GM19043 (cell line): ENCODE measurements around the gene GSTA4.
"Not testable (repeated sequence)": the region's sequence is repeated elsewhere in the genome, so short reads cannot be mapped to it uniquely, and the experiment has no call there.

Source experiments
- ATAC-seq: cut with Tn5 transposase; IDR thresholded peaks from one replicate; pipeline ENCODE4 v1.9.1; 2021; ENCODE audit warnings: low read depth; ENCODE audit not compliant: unreplicated experiment

The GSTA4 gene

DNA sequence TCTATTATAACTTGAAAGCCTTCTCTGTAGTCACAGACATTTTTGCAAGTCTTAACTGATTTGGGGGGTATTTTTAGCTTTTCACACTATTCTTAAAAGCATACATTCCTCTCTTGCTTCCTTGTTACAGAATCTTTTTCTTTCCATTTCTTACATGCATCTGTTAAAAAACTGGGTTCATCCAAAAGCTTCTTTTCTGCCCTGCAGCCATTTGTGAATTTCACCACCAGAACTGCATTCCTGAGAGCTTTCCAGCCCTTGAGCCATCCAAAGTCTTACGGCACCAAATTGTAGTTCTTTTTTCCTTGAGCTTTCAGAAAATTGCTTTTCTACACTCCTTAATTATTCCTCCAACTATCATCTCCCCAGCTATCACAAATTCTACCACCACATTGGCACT, 19.7 kb upstream of the GSTA4 start:
- ATAC-seq = no peak

DNA sequence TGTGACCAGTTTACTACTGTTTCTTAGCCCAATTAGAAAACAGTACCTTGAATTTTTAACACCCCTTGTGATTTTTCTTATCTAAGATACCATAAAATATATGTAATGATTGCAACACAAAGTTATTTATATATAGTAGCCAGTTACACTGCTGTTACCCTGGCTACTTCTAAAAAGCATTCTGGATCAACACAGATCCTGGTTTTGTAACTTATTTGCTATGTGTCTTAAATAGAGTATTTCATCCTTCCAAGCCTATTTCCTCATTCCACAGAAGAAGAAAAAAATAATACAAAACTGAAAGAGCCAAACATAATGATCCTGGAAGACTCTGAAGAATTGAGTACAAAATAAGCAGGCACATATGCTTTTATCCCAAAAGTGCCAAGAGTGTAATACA, 19.0 kb upstream of the GSTA4 start:
- no peak for ATAC-seq

DNA sequence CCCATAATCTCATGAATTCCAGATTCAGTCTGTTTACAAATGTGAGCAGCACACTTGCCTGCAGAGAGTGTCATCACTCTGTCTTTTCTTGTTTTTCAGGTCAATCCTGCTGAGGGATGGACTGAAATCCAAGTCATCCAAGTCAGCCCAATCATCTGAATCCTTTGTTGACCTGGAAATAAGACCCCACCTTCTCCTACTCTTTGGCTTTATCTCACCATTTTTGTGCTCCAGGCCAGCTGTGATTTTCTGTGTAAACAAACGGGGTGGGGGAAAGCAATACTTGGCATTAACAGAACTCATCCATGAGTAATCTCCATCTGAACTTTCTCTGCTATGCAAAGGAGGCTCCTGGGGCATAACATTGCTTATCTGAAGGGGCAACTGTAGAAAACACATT, 16.9 kb upstream of the GSTA4 start:
- no peak for ATAC-seq

DNA sequence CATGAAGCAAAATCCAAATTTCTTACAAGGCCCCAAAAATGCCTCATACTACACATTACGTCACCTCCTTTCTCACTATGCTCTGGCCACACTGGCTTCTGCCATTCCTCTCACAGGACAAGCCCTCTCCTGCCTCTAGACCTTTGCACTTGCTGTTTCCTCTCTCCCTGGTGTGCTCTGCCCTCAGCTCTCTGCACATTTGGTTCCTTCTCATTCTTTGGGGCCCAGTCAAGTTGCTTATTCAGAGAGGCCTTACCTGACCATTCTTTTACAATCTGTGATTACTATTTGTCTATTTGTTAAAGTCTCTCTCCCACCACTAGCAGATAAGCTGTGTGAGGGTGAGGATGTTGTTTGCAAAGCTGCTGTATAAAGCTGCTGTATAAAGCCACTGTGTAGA, 15.4 kb upstream of the GSTA4 start:
- ATAC-seq = no peak

DNA sequence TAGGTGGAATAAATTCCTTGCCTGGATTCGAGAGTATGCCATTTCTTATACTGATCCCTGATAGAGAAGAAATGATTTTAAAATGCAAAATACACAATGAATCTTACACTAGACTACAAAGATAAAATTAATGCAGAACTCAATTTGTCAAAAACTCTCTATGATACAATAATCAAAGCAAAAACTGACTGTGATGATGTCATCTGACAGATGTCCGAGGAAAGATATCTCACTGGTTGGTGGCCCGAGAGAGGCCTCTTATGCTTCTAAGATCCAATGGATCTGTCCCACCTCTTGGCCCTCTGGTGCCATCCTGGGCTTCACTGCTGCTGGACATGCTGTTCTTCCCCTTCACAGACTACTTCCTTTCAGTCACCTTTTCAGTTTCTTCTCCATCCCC, 14.4 kb upstream of the GSTA4 start:
- no peak for ATAC-seq

DNA sequence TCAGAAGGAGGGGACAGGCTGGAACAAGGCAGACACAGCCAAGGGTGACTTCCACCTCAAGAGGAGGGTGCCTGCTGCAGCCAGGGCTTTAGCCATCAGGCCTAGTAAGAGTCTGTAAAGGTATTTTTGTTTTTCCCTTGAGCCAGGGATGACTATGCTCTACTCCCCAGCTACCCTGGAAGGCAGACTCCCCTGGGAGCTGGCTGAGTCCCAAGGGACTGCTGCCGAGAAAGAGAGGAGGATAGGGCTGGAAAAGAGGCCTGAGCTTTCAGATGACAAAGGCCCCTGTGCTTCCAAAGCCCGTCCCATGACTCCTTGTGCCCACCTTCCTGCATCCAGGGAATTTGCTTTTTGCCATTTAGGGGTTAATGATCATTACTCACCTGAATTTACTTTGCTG, 14.0 kb upstream of the GSTA4 start:
- no peak for ATAC-seq

DNA sequence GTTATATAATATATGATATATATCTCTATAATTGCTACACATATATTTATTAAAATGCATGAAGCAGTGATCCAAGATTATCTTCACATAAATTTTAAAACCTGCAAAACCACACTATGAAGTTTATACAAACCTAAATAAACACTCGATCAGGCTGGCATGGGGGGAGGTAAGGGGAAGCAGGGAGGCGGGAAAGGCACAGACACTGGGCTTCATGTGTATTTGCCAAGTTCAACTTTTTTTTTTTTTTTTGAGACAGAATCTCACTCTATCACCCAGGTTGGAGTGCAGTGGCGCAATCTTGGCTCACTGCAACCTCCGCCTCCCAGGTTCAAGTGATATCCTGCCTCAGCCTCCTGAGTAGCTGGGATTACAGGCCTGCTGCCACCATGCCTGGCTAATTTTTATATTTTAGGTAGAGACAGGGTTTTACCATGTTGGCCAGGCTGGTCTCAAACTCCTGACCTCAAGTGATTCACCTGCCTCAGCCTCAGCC, 13.2 kb upstream of the GSTA4 start:
- ATAC-seq = not testable (repeated sequence)

DNA sequence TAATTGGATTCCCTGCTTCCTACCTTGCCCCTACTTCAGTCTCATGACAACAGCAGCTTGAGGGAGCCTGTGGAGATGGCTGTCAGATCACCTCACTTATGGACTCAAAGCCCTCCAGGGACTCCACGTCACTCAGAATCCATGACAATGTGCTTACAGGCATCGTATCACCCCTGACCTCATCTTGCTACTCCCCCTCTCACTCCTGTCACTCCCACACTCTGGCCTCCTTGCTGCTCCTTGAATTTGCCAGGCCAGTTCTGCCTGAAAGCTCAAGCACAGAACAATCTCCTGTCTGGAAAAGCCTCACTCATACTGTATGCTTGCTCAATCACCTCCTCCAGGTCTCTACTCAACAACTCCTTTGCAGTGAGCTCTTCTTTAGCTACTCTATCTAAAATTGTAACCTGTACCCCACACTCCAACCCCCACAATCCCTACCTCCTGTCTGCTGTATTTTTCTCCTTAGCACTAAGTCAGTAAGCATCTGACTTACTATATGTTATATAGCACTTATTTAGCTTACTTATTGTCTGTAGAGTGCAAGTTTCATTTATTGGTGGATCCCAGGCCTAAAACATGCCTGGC, 10.7 kb upstream of the GSTA4 start:
- no peak for ATAC-seq

DNA sequence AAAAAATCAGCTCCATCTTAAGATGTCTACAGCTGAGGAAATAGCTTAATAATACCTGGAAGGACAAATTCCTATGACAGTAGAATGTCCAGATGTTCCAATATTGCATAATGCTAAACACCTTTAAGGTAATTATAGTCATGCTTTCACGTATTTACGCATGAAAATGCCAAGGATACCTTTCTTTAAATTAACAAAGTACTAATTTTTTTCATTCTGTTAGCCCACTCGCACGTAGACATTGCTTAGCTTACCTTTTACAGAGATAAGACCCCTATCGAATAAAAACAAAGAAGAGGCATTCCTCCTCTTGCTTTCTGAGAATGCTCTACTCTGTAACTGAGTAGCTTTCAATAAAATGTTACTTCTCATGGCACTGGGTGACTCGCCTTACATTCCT, 4.4 kb upstream of the GSTA4 start:
- no peak for ATAC-seq

DNA sequence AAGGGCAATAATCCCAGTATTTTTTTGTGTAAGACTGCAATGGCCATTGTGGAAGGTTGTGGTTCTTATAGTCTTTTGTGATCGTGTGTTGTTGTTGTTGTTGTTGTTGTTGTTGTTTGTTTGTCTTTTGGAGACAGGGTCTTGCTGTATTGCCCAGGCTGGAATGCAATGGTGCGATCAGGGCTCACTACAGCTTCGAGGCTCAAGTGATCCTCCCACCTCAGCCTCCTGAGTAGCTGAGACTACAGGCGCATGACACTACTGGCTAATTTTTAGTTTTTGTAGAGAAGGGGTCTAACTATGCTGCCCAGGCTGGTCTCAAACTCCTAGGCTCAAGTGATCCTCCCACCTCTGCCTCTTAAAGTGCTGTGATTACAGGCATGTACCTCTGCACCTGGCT, 3.5 kb upstream of the GSTA4 start:
- no peak for ATAC-seq

DNA sequence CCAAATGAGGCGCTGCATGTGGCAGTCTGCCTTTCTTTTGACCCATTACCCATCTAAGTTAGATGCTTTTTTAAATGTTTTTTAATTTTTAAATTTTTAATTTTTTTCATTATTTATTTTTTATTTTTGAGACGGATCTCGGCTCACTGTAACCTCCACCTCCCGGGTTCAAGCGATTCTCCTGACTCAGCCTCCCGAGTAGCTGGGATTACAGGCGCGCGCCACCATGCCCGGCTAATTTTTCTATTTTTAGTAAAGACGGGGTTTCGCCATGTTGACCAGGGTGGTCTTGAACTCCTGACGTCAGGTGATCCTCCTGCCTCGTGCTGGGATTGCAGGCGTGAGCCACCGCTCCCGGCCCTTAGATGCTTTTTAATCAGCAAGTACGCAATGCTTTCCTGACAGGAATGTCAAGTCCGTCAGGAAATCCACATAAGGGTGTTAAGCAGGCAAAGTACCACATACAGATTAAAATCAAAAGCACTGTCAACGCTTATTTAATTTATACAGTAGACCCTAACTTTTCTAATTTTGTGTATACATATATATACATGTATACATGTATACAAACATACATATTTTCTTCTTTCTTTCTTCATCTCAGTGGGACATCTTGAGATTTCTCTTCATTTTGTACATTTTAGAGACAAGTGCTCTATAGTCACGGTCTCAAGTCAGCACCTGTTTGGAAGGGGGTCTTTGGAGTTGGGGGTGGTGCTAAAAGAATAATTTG, 995 bp upstream of the GSTA4 start:
- ATAC-seq = no peak

DNA sequence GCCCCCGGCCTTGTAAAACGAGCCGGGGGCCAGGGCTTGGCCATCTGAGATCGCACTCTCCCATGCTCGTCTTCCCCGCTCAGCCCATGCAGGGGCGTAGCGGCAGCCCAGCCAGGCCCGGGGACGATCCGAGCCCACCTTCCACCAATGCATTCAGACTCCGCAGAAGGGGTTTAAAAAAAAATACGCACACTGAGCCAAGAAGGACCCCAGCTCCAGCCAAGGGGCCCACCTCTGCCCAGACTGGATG, 320 bp downstream of the GSTA4 start:
- ATAC-seq = peak; percentile 15

DNA sequence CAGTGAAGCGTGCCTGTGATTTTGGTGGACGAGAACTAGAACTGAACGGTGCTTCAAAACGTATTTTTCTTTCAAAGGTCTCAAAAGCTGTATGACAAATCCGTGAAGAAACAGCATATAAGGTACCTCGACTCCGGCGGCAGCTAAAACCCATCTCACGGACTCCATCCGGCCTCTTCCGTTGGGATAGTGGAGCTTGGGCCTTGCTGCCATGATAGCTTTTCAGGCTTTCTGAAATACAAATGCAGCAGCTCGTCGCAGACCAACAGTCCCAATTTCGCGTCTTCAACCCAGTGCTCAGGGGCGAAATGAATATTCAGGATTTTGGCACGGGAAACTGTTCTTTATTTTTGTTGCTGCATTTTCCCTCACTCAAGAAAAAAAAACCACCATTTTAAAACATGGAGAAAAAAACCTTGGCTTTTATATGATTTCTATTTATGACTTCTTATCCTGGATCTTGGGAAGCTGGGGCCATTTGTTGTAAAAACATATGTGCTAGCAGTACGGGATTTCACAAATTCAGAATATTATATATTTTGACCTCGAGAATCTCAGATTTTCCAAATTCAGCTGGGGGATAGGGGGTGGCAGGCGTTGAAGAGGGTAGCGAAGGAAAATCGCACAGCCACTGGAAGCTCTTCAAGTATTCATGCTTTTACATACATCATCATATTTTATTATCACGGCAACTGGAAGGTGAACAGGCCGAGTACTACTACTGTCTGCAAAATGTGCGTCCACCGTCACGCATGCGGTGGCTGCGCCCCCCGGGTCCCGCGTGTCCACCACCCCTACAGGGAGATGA, 849 bp downstream of the GSTA4 start:
- ATAC-seq = no peak

DNA sequence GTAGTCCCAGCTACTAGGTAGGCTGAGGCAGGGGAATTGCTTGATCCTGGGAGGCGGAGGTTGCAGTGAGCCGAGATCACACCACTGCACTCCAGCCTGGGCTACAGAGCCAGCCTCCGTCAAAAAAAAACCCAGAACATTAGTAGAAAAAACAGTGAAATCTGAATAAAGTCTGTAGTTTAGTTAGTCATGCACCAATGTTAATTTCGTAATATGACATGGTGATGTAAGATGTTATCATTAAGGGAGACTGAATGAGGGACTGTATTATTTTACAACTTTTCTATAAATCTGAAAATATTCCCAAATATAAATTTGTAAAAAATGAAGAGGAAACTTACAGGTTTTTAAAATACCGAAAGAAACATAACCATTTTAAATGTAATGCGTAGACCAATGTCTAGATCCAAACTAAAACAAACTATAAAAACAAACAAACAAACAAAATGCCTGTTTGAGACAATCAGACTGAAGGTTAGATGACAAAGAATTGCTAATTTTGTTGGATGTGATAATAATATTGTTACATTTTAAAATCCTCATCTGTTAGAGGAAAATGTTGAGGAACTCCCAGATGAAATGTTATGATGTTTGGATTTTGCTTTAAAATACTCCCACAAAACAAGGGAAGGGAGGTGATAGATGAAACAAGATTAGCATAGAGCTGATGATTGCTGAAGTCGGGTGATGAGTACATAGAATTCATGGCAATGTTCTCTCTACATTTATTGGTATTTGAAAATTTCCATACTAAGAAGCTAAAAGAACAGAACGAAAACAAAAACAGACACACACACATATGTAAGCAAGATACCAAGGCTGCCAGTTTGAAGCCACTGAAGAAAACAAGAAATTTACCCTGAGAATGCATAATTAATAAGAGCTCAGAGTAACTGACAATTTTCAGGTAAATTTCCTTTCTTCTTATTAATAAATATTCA, 1.8 kb downstream of the GSTA4 start:
- no peak for ATAC-seq

DNA sequence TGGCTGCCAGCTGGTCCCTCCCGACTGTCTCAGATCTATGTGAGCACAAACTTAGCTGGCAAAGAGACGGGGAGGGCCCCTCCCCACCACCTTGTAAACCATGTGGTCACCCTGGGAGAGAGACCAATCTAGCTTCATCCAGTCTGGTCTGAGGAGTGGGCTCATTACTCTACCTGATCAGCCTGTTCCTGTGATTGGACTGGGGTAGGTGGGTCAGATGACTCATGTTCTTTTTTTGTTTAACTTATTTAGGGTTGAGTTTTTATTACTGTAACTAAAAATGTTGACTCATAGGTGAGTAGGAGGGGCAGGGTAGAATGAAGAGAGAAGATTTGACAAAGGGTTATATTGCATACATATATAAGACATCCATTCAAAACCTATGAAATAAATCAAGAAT, 4.7 kb downstream of the GSTA4 start:
- ATAC-seq = no peak

DNA sequence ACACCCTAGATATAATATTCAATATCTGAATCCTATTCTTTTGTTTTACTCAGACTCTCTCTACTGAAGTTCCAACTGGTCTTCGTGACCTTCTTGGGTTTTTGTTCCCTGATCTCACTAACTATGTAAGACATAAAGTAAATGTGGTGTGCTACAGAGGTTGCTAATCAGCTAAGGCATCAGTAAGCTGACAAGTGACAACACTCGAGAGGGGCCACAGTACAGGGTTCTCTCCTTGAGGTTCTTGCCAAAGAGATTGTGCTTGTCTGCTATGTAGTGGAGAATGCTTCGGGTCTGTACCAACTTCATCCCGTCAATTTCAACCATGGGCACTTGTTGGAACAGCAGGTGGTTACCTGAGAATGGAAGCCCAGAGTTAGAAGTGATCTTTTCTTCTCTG, 9.9 kb downstream of the GSTA4 start:
- ATAC-seq = no peak

DNA sequence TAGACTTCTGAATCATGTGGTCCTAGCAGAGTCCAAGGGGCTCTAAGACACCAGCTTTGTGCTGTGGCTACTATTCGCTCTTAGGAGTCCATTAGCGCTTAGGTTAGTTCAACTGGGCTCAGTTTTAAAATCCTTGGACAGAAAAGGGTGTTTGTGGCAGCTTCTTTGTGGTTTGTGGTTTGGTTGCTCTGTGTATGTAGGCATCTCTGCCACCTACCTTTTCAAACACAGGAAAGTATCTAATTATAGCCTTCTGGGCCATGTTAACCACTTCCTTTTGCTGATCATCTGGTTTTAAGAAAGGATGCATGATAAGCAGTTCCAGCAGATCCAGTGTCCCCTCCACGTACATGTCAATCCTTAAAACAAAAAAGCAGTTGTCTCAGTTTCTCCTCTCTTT, 10.8 kb downstream of the GSTA4 start:
- ATAC-seq = peak; percentile 71

DNA sequence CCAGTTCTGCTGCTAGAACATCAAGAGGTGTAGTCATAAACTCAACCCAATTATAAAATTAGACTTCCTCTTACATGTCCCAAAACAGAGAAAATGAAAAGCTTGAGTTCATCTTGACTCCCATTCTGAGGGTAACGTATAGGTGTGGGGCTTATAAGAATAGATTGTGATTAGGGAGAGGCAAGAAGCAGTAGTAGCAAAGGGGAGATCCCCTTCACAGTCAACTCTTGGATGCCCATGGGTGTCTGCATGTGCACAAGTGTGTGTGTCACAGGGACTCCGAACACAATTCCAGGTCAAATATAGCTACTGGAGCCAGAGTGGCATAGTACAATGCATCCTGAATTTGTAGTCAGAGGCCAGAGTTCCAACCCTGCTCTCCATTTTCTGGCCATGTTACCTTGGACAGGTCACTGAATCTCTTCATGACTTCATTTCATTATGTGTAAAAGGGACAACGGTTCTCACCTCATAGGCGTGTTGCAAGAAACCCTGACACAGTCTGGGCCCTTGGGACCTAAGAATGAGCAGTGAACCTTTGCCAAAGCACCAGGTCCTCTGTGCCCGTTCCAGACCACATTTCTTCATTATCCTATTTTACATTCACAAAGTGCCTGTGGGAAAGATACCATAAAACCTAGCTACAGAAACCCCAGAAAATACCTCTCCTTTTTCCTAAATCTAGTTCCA, 11.8 kb downstream of the GSTA4 start:
- no peak for ATAC-seq

DNA sequence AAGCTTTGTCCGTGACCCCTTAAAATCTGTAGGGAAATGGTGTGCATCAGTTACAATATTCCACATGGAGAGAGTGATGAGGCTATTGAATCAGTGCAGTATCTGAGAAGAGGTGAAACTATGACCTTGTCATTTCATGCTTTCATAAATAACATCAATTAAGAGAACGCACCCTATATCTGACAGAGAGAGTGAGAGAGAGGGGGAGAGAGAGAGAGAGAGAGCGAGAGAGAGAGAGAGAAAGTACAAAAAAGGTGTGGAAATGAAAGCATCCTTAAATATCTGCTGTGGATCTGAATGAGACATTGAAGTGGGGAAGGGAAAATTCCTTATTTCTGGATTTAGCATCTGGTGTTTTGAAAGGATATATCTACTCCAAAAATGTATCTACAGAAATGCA, 12.4 kb downstream of the GSTA4 start:
- ATAC-seq = no peak

DNA sequence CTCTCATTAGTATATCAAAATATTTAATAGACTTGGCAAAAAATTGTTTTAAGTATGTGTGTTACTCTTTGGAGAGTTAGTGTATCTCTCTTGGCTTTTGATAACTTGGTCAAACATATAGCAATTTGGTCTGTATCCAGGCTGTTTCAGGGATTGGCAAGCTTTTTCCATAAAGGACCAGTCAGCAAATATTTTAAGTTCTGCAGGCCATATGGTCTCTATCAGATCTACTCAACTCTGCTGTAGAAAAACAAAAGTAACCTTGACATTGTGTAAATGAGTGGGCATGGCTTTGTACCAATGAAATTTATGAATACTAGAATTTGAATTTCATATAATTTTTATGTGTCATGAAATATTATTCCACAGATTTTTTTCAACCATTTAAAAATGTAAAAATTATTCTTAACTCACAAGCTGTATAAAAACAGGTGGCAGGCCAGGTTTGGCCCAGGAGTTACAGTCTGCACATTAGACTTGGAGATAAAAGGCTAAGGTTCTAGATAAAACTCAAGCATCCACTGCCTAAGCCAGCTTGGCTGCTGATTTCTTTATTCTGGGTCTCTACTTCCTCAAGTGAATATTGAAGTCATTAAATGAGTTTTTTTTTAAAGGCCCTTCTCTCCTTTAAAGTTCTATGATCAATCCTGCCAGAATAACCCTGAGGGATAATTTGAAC, 13.7 kb downstream of the GSTA4 start:
- no peak for ATAC-seq
